ENCODE data around the gene NDST3.

GRCh38 chr4:118284169-118284568 is 249.9 kb downstream of the NDST3 start:
- no peak for TF ChIP-seq CTCF (IDR thresholded peaks at IDR 0.05)
- TF ChIP-seq REST (IDR thresholded peaks at IDR 0.05; ENCODE audit: insufficient read depth in 1 of 2, low read depth in 2 of 2, low read length in 1 of 2): no peak

Data from Panc1 (cell line).